GM18505 (cell line): ENCODE measurements around the gene FCN3.

ENCODE experiments used
- ATAC-seq: cut with Tn5 transposase; IDR thresholded peaks from one replicate; pipeline ENCODE4 v1.9.1; 2021; ENCODE audit not compliant: unreplicated experiment
- POLR2A ChIP-seq: IDR thresholded peaks from 4 replicates; pipeline ENCODE4 v1.6.1; 2011; ENCODE audit warnings: borderline replicate concordance; ENCODE audit not compliant: insufficient read depth, insufficient read length; ENCODE audit errors: extremely low read depth

Gene FCN3

DNA sequence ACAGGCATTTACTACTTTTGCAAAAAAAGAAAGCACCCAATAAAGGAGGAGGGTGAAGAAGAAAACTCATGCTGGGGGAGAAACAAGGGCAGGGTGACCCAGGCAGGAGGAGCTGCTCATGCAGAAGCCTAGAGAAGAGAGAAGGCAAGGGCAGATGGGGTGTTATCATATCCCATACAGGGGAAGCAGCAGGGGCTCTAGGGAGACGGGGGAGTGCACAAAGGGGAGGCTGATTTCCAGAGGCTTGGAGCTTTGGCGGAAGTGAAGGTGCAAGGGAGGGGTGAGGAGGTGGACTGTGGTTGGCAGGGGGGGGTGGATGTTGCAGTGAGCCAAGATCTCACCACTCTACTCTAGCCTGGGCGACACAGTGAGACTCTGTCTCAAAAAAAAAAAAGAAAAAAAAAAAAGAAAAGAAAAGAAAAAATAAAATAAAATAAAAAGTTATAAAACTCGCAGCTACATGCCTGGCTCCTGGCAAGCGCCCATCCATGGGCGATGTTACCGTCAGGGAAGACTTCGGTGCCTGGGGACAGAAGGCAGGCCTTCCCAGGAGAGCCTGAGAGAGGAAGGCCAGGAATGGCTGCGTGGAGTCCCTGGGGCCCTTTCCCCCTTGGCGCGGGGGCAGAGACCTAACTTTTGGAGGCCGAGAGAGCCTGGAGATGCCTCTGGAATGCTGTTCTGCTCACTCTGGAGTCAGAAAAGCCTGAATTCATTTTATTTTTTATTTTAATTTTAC is 3.3 kb upstream of the FCN3 start:
- no peak for ATAC-seq
- TF ChIP-seq POLR2A, result no peak

- ATAC-seq, result no peak
- no peak for TF ChIP-seq POLR2A
Observed at GRCh38 chr1:27372808-27373690, 1.6 kb downstream of the FCN3 start.

GRCh38 chr1:27372022-27372807 is 2.4 kb downstream of the FCN3 start:
- TF ChIP-seq POLR2A, result no peak
- ATAC-seq, result no peak

- TF ChIP-seq POLR2A, result no peak
Observed at GRCh38 chr1:27368869-27369582, 5.6 kb downstream of the FCN3 start.

DNA sequence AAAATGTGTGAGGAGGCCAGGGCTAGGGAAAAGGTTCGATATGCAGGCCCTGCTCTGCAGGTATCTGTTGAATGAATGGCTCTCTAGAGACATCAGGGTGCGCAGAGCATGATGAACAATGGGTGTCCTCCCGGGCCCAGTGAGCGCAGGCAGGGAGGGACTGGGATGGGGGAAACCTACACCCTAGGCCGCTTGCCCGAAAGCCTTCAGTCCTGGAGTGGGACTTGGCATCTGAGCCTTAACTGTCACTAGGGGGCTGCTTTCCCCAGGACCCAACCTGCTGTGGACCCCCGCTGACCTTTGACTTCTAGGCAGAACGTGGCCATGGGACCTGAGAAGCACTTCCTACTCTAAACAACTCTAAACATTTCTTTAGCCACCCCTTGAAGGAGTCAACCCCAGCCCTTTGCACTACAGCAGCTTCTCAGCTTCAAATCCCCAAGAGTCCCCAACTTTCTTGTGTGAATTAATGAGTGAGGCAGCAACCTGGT is 7.4 kb downstream of the FCN3 start:
- no peak for ATAC-seq
- no peak for TF ChIP-seq POLR2A

More at GRCh38 chr1:27368869-27369582, 5.6 kb downstream of the FCN3 start:
- no peak for ATAC-seq

DNA sequence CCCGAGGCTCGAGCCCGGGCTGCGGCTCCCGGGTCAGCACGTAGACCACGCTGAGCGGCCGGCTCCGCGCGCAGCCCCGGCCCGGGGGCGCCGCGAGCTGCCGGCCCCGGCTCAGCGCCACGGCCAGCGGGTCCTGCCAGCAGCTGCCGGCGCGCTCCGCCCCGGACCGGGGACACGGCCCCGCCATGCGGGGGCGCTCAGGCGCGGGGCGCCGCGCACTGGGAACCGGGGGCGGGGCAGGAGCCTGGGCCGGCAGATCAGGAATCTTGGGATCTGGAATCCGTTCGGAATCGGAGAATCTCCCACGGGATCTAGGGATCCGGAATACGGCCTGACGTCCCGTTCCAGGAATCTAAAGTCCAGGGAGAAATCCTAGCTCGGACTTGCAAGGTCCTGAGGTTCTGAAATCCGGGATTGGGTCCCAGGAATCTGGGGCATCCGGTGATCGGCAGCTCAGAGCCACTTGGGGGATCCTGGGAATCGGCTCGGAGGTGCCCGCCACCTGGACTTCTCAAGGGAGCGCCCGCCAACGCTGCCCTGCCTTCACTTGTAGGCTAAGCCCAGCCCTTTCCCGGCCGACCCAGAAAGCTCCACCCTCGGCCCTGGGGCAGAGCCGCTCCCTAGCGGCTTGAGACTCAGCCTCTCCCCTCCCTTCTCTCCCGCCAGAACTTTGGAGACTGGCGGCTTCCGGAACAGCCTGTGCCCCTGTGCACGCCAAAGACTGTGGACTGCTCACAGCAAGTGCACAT is 8.0 kb downstream of the FCN3 start, which contains the start of gene MAP3K6:
Gene MAP3K6, minus strand, starts transcription at position 551 of the 749 bp plus-strand sequence. Its CDS starts 364 bp downstream, at position 187.
- no peak for TF ChIP-seq POLR2A
- ATAC-seq, result no peak

- no peak for TF ChIP-seq POLR2A
- ATAC-seq, result no peak
Observed at GRCh38 chr1:27366113-27366410, 8.6 kb downstream of the FCN3 start.

DNA sequence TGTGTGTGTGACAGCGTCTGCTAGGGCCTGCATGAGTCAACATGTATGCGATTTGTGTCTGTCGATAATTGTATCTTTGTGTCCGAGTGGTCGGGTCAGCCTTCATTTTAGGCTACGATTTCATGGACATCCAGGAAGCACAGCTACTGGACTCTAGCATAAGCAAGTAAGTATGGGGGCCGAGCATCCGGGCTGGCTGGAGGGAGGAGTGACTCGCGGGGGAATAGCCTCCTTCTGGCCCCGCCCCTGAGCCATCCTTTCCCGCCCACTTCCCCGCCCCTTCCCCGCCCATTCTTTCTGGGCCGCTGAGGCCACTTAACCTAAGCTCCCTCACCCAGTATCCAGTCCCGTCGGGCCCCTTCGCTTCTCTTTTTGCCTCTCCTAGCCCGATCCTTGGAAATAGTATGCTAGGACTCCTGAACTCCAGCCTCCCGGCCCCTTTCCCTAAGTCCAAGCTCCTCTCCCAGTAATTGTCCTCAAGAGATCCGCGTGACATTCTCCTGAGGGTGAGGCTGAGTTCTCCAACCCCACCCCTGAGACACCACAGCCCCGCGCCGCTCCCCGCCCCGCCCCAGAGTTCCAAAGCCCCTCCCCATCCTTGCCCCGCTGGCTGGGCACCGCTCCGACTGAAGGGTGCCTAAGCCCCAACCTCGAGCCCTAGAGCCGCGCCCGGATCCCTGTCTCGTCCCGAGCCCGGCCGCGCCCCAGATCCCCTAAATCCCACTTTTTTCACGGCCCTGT is 9.1 kb downstream of the FCN3 start:
- TF ChIP-seq POLR2A, result peak; percentile 26
- ATAC-seq, result no peak

DNA sequence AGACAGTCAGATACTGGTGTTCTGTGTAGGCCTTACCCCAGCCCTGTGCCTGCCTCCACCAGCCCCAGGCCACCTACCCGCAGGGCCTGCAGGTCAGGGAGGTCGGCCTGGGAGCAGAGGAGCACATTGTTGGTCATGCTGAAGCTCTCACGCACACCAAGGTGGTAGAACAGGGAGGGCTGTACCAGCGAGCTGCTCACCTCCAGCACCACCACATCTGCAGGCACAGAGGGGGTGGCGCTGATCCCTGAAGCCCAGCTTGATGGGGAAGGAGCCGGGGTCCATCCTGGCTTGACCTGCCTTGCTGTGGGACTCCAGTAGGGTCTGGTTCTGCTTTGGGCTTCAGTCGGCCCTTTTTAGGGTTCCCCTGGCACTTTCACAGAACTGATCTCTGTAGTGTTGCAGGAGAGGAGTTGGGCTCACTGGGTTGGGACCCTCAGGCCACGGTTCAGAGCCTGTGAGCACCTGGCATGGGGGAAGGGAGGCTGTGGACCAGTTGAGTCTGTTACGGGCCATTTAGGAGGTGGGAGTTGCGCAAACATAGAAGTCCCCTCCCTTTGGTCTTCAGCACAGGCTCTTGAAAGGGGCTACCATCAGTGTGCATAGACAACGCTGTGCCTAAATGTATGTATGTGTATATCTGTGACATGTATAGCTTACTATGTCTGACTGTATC is 9.8 kb downstream of the FCN3 start:
- ATAC-seq, result no peak

DNA sequence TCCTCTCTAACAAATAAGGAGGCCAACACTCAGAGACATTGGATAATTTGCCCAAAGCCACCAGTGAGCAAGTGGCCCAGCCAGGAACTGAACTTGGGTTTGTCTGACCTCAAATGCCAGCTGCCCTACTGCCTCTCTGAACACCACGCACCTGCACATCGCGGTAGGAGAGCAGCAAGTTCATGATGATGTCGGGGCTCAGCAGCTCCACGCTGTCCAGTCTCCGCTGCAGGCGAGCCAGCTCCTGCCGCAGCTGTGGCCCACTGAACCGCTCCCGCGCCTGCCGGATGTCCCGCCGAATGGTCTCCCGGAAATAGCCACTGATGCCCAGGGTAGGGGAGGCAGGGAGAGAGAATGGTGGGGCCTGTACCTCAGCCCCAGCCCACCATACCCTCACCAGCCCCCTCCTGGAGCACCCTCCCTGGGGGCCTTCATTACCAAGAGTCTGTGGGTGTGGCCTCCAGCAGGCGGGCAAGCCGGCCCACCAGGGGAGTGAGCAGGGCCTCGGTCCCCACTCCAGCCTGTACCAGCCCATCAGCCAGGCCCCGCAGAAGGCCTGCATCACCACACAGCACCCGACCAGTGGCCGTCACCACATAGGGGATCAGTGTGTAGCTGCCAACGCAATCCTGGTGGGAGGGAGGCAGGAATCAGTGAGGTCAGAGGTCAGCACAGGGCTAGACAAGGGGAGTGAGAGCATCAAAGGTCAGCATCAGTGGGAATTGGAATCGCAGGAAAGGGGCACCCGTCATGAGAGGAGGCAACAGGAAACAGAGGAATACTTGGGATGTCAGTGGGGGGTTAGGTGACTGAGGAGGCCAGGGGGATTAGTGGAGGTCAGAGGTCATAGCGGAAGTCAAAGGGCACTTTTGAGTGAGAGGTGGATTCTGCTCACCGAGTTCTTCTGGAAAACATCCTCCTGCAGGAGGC is 10.6 kb downstream of the FCN3 start:
- no peak for TF ChIP-seq POLR2A
- ATAC-seq, result no peak

More for the DNA sequence above, 9.8 kb downstream of the FCN3 start:
- TF ChIP-seq POLR2A, result no peak
